Skin of body (tissue), 2 donors: ENCODE measurements around the gene MMAA. TPM values are rescaled to one million over a fixed set of nuclear protein-coding genes. Genes with fewer than 3 reads are reported as not detected.
"Not testable (repeated sequence)": the region's sequence is repeated elsewhere in the genome, so short reads cannot be mapped to it uniquely, and the experiment has no call there.

Experiments used
- DNase-seq: peaks from one replicate; lab custom pipeline; 2025; lab: John Stamatoyannopoulos, UW
- total RNA-seq: library from RNA; depleted of rRNA; stranded (reverse); fragments of >200 nt; gene quantifications from one replicate; pipeline ENCODE4 v1.2.3, GENCODE V29; 2014

The MMAA gene
- total RNA-seq, 1 donor from 2014 or later = 6.1 TPM

DNA sequence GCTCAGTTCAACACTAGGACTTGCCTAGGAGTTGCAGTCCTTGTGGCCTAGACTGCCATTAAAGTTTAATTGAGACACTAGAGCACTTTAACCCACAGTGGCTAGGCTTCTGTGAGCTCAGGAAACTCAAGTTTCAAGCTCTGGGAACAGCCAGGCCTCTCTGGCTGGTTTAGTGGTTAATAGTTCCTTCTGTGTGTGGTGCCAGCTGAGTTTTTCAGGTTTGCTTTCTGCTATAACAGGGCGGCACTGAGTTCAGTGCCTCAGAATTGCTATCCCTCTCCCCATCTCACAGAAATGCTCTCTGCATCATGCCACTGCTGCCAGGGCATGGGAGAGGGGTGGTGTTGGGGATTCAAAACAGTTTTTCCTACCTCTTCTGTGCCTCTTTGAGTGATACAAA is 15.9 kb downstream of the MMAA start:
- DNase-seq = no peak

DNA sequence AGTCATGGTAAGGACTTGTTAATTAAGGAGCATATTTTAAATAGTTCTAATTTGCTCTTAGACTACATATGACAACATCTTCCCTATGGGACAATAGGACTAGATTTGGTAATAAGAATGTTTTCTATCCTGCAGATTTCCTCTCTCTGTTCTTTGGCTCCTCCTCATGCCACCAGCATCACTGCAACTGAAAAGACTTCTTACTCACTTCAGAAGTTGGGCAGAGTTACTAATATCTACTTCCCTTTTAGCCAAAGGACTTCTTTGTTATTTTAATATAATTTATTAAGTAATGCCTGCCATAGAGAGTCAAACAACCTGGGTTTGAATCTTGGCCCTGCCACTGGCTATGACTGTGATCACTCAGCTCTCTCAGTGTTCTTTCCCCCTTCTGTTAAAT is 16.4 kb downstream of the MMAA start:
- DNase-seq = no peak

DNA sequence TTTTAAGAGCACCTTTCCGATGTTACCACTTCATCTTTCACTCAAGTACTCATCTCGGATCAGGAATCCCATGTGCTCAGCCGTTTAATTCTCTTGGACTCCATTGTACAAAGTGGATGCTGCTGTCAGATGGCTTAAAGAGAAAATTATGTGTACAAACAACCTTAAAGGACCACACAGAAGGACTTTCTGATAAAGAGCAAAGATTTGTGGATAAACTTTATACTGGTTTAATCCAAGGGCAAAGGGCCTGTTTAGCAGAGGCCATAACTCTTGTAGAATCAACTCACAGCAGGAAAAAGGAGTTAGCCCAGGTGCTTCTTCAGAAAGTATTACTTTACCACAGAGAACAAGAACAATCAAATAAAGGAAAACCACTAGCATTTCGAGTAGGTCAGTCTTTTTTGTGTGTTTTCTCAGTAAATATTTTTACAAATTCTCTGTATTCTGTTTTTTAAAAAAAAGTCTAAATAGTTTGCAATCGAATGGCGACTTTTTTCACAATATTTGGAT is 20.1 kb downstream of the MMAA start:
- DNase-seq = no peak

DNA sequence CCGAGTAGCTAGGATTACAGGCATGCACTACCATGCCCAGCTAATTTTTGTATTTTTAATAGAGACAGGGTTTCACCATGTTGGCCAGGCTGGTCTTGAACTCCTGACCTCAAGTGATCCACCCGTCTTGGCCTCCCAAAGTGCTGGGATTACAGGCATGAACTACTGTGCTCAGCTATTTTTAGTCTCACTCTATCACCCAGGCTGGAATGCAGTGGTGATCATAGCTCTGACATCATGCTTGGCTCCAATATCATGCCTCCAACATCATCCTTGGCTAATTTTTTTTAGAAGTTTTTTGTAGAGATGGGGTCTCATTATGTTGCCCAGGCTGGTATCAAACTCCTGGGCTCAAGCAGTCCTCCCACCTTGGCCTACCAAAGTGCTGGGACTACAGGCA is 21.1 kb downstream of the MMAA start:
- DNase-seq = not testable (repeated sequence)

DNA sequence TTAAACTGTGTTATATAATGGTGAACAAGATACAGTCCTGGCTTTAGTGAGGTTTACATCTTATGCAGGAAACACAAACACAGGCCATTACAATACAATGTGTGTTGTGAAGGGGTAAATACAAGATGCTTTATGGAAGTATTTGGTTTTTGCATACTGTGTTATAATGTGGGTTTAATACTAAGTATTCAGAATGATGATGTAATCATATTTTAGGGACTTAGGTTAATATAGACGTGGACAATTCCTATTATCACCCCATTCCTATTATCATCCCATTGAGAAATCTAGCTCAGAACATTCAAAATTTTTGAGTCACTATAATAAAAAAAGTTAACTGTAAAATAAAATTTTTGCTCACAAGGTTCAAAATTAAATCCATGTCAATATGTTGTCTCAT is 24.1 kb downstream of the MMAA start:
- no peak for DNase-seq

DNA sequence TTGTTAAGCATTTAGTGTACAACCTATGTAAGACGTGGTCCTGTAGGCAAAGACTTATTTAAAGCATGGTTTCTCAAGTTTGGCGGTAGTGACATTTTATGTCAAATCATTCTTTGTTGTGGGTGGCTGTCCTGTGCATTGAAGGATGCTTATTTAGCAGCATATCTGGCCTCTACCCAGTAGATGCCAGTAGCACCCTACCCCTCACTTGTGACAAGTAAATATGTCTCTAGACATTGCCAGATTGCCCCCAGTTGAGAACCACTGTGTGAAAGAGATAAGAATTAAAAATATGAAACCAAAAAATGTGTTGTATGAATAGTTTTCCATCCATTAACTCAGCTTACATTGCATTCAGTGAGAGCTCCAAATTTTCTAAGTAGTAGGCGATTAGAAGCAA is 25.5 kb downstream of the MMAA start:
- no peak for DNase-seq

DNA sequence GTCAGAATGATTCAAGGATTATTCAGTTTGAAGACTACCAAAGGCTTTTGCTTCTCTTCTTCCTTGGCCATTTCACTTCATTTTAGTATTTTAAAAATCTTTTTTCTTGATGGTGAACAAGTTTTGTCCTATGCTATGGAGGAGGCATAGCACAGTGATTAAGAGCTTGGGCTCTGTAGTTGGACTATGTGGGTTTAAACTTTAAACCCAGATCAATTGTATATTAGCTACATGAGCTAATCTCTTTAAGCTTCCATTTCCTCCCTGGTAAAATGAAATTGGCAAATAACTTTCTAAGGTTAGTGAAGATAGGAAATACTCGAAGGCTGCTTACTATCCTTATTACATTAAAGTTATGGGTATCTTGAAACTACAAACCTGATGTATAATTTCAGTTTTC is 37.0 kb downstream of the MMAA start:
- DNase-seq = no peak

DNA sequence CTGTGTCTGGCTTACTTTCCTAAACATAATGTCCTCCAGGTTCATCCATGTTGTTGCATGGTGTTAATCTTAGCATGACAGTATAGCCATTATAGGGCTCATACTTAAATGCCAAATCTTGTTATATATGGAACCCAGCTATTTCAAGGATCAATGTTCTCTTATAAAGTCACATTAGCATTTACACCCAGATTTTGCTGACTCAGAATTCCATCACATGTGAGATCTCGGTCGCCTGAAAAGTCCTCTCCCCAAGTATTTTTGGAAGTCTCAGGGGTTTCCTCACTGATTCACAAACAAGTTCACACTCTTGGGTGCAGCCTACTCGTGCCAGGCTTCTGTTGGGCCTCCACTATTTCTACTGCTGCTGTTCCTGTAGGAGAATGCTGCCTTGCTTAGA is 40.9 kb downstream of the MMAA start:
- no peak for DNase-seq

DNA sequence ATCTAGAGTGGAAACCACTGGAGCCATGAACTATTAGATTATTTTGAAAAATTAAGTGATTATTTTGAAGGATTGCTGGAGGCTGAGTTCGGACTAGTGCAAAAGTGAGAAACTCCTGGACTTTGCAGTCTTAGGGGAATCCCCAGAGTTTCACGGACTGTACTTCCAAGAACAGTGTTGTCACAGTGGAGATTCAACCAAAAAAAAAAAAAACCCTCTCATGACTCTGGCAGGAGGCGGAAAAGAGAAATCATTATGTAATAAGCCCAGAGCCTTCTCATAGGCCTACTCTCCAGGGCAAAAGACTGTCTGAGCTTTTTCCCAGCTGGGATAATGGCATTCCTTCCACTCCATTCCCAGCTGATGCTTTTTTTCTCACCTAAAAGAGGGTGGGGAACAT is 44.0 kb downstream of the MMAA start:
- no peak for DNase-seq

DNA sequence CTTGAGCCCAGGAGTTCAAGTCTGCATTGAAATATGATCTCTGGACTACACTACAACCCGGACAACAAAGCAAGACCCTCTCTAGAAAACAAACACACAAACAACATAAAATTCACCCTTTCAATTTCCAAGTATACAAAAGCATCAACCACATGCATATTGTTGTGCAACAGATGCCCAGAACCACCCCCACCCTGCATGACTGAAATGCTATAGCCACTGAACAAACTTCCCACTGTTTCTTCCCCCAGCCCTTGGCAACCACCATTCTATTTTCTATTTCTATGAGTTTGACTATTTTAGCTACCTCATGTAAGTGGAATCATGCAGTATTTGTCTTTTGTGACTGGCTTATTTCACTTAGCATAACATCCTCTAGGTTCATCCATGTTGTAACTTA is 46.6 kb downstream of the MMAA start:
- no peak for DNase-seq

DNA sequence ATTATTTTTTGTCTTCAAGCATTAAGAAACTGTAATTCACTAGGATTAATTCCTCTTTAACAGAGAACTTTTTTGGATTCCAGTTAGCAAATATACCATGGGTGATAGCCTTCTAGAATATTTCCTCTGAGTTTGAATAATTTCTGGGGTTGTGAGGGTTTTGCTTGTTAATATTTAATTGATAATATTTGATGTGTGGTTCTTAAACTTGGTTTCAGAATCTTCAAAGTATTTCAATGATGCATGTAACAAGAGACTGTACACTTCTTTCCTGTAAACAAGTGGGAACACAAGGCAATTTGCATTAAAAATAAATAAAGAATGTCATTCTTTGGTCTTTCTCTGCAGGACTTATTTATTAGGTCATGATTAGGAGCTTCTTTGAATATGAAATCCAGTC is 51.2 kb downstream of the MMAA start:
- no peak for DNase-seq

DNA sequence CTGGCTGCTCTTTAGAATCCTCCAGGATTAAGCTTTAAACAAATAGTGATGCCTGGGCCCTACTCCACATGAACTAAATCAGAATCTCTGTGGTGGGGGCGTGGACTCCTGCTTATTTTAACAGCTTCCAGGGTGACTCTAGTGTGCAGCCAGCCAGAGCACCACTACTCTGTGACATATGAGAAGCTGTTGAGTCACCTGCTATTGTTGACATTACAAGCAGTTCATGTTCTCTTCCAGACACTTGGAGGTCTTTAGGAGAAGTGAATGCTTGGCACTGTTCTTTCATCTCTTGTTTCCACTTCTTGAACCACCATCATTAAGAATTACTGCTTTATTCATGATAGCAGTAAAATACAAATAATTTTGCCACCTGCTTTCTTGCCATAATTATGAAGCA is 60.3 kb downstream of the MMAA start:
- no peak for DNase-seq

DNA sequence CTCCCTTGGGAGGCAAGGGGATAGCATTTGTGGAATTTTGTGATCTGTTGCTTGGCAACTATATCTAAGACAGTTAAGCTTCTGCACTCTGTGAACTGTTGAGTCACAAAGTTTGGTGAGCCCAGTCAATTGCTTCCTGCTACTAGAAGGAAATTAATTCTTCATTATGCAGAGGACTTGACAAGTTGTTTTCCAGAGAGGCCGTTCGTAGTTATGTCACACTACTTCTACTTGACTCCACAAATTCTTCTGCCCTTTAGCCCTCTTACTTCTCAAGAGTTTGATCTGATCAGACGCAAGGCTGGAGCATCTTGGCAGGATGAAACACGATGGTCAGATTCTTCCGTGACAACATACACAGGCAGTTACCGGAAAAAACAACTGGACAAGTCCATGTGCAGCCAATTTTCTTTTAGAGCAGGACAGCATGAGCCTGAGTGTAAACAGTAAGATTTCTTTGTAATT is 60.8 kb downstream of the MMAA start, which contains the start of gene C4orf51:
Gene C4orf51, plus strand, starts transcription at position 156 of the 465 bp plus-strand sequence. Its CDS starts 58 bp downstream, at position 214.
- no peak for DNase-seq

DNA sequence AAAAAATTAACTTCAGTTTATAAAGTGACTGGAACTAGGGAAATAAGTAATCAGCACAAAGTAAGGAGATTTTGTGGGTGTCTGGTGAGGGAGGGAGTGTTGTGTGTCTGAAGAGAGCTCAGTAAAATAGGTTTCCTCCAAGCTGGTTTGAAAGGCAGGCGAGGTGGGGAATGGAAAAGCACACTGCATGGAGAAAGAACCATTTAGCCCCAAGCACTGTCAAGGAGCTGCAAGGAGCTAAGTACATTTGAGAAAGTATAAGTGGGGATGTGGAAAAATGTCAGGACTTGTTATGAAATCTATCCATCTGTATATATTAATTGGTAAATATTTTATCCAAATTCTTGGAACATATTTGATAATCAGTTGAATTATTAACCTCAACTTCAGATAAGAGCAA is 61.7 kb downstream of the MMAA start:
- no peak for DNase-seq

DNA sequence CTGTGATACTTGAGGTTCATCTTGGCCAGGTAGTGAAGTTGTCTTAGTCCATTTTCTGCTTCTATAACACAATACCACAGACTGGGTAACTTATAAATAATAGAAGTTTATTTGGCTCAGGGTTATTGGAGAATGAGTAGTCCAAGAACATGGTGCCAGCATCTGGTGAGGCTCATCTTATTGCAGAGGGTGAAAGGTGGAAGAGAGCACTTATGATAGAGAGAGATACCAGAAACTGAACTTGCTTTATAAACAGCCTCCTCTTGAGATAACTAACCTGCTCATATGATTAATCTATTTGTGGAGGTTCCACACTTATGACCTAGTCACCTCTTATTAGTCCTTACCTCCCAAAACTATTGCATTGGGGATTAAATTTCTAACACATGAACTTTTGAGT is 62.3 kb downstream of the MMAA start:
- DNase-seq = no peak

DNA sequence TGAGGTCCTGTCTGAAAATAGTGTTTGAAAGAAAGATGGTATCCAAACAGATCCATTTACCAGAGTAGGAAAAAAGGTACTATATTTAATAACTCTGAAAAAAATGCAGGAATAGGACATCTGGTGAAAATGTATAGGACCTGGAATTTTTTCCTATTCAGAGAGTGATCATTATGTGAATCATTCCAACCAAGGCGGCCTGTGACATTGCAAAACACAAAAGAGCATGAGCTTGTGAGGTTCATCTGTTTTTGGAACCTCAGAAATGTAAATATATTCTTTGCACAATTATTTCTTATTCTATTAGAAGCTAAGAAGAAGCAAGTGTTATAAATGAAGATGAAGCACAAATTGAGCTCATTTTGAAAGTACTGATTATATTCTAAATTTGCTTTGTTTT is 62.8 kb downstream of the MMAA start:
- no peak for DNase-seq

DNA sequence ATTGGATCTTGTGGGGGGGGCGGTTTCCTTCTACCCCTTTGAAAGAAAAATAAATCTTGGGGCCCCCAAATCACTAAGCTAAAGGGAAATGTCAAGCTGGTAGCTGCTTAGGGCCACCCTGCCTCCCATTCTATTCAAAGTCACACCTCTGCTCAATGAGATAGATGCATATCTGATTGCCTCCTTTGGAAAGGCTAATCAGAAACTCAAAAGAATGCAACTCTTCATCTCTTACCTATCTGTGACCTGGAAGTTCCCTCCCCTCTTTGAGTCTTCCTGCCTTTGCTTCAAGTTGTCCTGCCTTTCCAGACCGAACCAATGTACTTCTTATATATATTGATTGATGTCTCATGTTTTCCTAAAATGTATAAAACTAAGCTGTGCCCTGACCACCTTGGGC is 67.8 kb downstream of the MMAA start:
- no peak for DNase-seq

DNA sequence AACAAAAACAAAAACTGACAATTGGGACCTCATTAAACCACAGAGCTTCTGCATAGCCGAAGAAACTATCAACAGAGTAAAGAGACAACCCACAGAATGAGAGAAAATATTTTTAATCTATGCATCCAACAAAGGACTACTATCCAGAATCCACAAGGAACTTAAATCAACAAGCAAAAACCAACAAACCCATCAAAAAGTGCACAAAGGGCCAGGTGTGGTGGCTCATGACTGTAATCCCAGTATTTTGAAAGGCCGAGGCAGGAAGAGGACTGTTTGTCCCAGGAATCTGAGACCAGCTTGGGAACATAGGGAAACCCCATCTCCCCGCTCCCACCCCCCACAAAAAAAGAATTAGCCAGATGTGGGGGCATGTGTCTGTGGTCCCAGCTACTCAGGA is 71.4 kb downstream of the MMAA start:
- no peak for DNase-seq

DNA sequence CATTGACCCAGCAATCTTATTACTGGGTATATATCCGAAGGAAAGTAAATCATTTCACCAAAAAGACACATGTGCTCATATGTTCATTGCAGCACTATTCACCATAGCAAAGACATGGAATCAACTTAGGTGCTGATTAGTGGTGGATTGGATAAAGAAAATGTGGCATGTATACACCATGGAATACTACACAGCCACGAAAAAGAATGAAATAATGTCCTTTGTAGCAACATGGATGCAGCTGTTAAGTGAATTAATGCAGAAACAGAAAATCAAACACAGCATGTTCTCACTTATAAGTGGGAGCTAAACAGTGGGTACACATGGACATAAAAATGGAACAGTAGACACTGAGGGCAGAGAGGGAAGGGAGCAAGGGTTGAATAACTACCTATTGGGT is 72.2 kb downstream of the MMAA start:
- DNase-seq = not testable (repeated sequence)

DNA sequence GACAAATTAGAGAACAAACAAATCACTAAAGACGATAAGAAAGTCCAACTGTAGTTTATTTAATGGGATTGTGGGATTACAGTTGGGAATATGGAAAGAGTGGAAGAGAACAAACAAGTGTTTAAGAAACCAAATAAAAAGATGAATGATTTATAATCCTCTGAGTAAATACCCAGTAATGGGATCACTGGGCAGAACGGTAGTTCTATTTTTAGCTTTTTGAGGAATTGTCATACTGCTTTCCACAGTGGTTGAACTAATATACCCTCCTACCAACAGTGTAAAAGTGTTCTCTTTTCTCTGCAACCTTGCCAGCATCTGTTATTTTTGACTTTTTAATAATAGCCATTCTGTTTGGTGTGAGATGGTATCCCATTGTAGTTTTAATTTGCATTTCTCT is 75.7 kb downstream of the MMAA start:
- DNase-seq = no peak

DNA sequence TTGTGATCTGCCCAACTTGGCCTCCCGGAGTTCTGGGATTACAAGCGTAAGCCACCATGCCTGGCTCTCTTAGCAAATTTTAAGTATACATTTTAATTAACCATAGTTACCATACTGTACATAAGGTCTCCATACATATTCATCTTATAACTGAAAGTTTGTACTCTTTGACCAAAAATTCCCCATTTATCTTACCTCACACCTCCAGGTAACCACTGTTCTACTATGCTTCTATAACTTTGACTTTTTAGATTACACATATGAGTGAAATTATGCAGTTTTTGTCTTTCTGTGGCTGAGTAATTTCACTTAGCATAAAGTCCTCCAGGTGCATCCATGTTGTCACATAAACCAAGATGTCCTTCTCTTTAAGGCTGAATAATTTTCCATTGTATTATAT is 78.1 kb downstream of the MMAA start:
- DNase-seq = no peak

DNA sequence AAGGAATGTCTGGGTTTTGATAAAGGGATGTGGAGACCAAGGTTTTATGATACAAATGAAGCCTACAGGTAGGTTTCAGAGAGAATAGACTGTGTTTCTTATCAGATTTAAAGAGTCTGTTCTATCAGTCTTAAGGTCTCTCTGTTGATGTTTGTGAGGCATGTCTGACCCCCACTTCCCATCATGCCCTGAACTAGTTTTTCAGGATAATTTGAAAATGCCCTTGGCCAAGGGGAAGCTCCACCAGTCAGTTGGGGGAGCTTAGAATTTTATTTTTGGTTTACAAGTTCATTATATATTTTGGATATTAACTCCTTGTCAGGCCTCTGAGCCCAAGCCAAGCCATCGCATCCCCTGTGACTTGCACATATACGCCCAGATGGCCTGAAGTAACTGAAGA is 79.3 kb downstream of the MMAA start:
- no peak for DNase-seq

DNA sequence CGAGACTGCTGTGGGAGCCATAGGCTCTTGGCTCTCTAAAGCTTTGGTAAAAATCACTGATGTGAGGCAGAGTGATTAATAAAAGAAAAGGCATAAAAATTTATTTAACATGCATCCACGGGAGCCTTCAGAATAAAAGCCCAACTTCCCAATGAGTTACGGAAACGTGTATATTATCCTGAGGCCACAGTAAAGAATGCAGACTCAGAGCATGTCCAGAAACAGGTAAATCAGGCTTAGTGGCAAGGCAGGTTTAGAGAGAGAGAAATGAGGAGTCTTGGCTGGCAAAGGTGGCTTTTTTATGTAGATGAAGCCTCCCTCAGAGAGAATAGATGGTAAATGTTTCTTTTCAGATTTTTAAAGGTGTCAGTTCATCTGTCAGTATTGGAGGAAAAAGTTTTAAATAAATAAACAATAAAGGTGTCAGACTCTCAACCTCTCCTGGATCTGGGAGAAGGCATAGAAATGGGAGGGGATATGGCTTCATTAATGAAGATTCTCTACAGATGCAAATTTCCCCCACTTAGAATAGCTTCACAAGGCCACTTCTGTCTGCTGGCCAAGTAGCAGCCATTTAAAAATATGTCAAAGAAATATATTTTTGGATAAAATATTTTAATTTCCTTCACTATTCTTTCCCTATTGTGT is 84.8 kb downstream of the MMAA start:
- no peak for DNase-seq

DNA sequence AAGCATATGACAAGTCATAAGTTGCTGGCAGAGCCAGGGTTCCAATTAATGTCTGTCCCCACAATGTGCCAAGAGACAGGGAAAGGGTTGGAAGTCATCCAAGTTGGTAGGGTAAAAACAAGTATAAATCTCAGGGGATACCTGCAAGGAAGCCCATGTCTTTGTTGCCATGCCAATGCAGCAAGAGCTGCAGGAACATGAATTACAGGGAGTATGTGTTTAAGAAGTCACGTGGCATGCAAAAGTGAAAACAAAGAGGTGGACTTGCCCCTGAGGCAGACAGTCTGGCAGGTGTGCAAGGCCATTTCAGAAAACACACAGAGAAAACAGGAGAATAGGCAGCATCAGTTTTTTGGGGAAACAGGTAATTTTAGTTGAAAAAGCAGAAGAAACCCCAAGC is 90.2 kb downstream of the MMAA start:
- no peak for DNase-seq
